ENCODE measurements around the gene COQ2.
"Not testable (repeated sequence)": the region's sequence is repeated elsewhere in the genome, so short reads cannot be mapped to it uniquely, and the experiment has no call there.

Gene COQ2

GRCh38 chr4:83308672-83309071, 24.1 kb upstream of the COQ2 start:
- no peak for DNase-seq (ENCODE audit: low read depth)
- TF ChIP-seq CTCF (conservative IDR thresholded peaks at IDR 0.05; ENCODE audit: control insufficient read depth, insufficient read depth, low read depth, low read length): no peak
- H3K4me3 ChIP-seq (ENCODE audit: control insufficient read depth, low read depth, low read length): no peak overlapping the region

GRCh38 chr4:83307920-83308319, 23.3 kb upstream of the COQ2 start:
- H3K4me3 ChIP-seq (ENCODE audit: control insufficient read depth, low read depth, low read length): no peak overlapping the region
- DNase-seq (ENCODE audit: low read depth): no peak
- no peak for TF ChIP-seq CTCF (conservative IDR thresholded peaks at IDR 0.05; ENCODE audit: control insufficient read depth, insufficient read depth, low read depth, low read length)

DNA sequence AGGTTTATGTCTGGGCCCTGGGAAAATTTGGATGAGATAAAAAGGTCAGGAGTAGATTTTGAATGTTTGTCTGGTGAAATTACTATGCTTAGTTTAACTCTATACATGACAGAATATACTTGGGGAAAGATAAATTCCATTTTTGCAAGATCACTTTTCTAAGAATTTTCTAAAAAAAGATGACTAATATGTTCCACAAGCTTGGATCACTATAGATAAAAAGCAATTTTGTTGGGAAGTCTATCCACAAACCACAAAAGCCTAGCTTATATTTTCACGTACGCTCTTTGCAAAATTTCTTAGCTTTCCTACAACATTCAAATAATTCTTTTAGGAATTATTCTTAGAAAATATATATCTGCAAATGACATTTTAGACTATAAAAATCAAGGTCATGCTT, 20.6 kb upstream of the COQ2 start:
- DNase-seq (ENCODE audit: low read depth): no peak
- TF ChIP-seq CTCF (conservative IDR thresholded peaks at IDR 0.05; ENCODE audit: control insufficient read depth, insufficient read depth, low read depth, low read length): no peak
- no peak overlapping the region for H3K4me3 ChIP-seq (ENCODE audit: control insufficient read depth, low read depth, low read length)

- no peak overlapping the region for H3K4me3 ChIP-seq (ENCODE audit: control insufficient read depth, low read depth, low read length)
- TF ChIP-seq CTCF (conservative IDR thresholded peaks at IDR 0.05; ENCODE audit: control insufficient read depth, insufficient read depth, low read depth, low read length): no peak
- no peak for DNase-seq (ENCODE audit: low read depth)
Measured at GRCh38 chr4:83297548-83298260, 13.1 kb upstream of the COQ2 start.

DNA sequence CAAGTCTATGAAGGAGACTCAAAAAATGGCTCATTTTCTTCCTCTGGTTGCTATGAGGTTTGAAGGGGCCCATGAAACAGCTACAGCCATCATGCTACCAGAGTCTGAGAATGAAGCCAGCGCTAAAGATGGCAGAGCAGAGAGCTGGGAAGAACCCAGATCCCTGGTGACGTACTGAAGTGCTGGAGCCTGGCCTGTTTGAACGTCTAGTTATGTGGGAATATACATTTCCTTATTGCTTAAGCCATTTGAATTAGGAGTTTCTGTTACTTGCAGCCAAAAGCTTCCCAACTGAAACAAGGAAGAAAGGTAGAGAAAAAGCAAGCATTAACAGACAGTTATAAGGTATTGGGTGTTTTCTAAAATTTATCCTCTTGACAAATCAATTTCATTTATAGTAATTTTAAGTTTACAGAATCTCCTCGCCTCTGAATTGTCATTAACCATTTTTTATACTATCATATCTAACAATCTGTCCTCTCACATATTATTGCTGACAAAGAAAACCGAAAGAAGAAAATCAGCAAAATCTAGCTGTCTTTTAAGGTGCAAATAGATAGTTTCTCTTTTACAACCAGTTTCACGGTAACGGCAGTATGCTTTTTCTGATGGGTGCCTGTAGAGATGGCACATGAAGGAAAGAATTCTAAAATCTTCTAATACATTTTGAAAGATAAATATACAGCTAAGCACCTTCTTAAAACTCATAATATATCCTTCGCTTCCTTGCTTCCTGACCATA, 8.9 kb upstream of the COQ2 start:
- no peak for TF ChIP-seq CTCF (conservative IDR thresholded peaks at IDR 0.05; ENCODE audit: control insufficient read depth, insufficient read depth, low read depth, low read length)
- H3K4me3 ChIP-seq (ENCODE audit: control insufficient read depth, low read depth, low read length): no peak overlapping the region
- no peak for DNase-seq (ENCODE audit: low read depth)

DNA sequence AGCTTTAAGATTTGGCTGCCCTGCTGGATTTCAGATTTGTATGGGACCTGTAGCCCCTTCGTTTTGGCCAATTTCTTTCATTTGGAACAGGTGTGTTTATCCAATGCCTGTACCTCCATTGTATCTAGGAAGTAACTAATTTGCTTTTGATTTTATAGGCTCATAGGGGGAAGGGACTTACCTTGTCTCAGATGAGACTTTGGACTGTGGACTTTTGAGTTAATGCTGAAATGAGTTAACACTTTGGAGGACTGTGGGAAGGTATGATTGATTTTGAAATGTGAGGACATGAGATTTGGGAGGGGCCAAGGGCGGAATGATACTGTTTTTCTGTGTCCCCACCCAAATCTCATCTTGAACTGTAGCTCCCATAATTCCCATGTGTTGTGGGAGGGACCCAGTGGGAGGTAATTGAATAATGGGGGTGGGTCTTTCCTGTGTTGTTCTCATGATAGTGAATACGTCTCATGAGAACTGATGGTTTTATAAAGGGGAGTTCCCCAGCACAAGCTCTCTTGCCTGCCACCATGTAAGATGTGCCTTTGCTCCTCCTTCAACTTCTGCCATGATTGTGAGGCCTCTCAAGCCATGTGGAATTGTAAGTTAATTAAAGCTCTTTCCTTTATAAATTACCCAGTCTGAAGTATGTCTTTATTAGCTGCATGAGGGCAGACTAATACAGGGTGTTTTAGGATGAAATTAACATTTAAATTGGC, 5.6 kb upstream of the COQ2 start:
- DNase-seq (ENCODE audit: low read depth); H3K4me3 ChIP-seq (ENCODE audit: control insufficient read depth, low read depth, low read length): not testable (repeated sequence)

DNA sequence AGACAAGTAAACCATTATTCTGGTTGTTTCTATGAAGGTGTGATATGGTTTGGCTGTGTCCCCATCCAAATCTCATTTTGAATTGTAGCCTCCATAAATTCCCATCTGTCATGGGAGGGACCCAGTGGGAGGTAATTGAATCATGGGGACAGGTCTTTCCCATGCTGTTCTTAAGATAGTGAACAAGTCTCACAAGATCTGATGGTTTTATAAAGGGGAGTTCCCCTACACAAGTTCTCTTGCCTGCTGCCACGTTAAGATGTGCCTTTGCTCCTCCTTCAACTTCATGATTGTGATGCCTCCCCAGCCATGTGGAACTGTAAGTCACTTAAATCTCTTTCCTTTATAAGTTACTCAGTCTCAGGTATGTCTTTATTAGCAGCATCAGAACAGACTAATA, 3.8 kb upstream of the COQ2 start:
- DNase-seq (ENCODE audit: low read depth); H3K4me3 ChIP-seq (ENCODE audit: control insufficient read depth, low read depth, low read length): not testable (repeated sequence)

All from fibroblast of mammary gland (primary cell).